ENCODE measurements around the gene RPLP2.

RPLP2 gene

DNA sequence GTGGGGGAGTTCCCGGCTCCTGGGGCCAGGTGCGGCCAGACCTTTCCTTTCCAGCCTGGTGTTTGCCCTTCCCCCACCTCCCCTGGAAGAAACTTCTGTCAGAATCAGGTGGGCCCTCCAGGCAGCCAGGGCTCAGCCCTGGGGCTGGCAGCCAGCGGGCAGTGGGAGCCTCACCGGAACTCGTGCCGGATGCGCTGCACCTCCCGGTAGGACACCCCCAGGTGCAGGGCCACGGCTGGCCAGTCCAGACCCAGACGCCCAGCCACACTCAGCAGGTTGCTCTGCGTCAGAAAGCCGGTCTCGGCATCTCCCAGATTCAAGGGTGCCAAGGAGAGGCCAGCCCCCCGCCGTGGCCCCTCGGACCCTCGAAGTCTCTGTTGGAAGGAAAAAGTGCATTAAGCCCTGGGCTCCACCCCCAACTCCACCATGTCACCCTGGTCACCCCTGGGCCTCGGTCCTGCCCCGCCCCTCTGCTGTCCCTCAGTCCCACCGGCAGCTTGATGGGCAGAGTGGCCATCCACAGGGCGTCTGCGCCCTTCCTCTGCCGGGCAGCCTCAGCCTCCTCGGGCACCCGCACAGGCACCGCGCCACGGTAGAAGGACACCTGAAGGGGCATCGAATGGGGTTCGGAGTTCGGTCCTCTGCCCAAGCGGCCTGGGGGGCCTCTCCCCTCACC is 10.0 kb upstream of the RPLP2 start:
- Histone ChIP-seq H3K9ac (ENCODE audit: low read length) (no peak overlapping the region), H3K4me2 (ENCODE audit: low read depth, low read length) (no peak overlapping the region), H3F3A (ENCODE audit: insufficient read depth, low read length) (peaks cover 21% of the 10 kb centered on the region), H3K27ac (ENCODE audit: low read length) (no peak overlapping the region), H3K27me3 (replicated peaks; ENCODE audit: insufficient read depth, low read length) (no peaks in the 10 kb centered on the region), H4K20me1 (ENCODE audit: insufficient read depth, low read length) (no peaks in the 10 kb centered on the region), H3K36me3 (replicated peaks; ENCODE audit: insufficient read depth, low read length) (no peaks in the 10 kb centered on the region), H3K9me3 (replicated peaks; ENCODE audit: insufficient read depth, low read length) (no peaks in the 10 kb centered on the region), H3K9me2 (replicated peaks; ENCODE audit: insufficient read depth, low read length) (no peaks in the 10 kb centered on the region), H3K4me3 (ENCODE audit: low read length) (no peak overlapping the region), H2AFZ (ENCODE audit: low read length) (no peak overlapping the region), H3K4me1 (ENCODE audit: low read length) (0 out of 2 replicates have a peak, but pooled peaks cover 5% of the 10 kb centered on the region), H3K79me2 (ENCODE audit: low read length) (peaks cover 55% of the 10 kb centered on the region)
- TF ChIP-seq CTCF (IDR thresholded peaks at IDR 0.05; ENCODE audit: low read length) (no peak), EZH2 (optimal IDR thresholded peaks at IDR 0.05; ENCODE audit: low read depth, low read length) (no peak), EZH2phosphoT487 (IDR thresholded peaks at IDR 0.05; ENCODE audit: low read length) (no peak)
- DNase-seq: no peak

DNA sequence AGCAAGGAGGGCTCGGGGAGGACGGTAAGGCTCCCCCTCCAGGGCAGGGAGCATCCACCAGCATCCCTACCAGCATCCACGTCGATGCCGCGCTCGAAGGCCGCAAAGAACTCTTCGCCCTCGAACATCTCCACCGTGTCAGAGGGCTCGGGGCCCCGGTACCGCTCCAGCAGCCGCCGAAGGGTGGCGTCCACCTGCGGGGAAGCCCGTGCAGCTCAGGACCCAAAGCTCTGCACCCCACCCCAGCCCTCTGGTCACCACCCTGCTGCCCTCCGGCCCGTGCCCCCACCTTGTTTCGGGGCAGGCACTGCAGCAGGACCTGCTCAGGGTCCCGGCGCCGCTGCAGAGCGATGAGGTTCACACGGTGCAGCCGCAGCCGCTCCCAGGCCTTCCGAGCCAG is 9.3 kb upstream of the RPLP2 start:
- no peak overlapping the region for H3K9ac ChIP-seq (ENCODE audit: low read length)
- peaks cover 49% of the 10 kb centered on the region for H3K79me2 ChIP-seq (ENCODE audit: low read length)
- no peak for DNase-seq
- no peak overlapping the region for H2AFZ ChIP-seq (ENCODE audit: low read length)
- H3K4me3 ChIP-seq (ENCODE audit: low read length): no peak overlapping the region
- TF ChIP-seq EZH2 (optimal IDR thresholded peaks at IDR 0.05; ENCODE audit: low read depth, low read length) (no peak), CTCF (IDR thresholded peaks at IDR 0.05; ENCODE audit: low read length) (no peak), EZH2phosphoT487 (IDR thresholded peaks at IDR 0.05; ENCODE audit: low read length) (no peak)
- H4K20me1 ChIP-seq (ENCODE audit: insufficient read depth, low read length): no peaks in the 10 kb centered on the region
- 0 out of 2 replicates have a peak, but pooled peaks cover 5% of the 10 kb centered on the region for H3K4me1 ChIP-seq (ENCODE audit: low read length)
- H3K27me3 ChIP-seq (replicated peaks; ENCODE audit: insufficient read depth, low read length): no peaks in the 10 kb centered on the region
- no peak overlapping the region for H3K4me2 ChIP-seq (ENCODE audit: low read depth, low read length)
- no peaks in the 10 kb centered on the region for H3K36me3 ChIP-seq (replicated peaks; ENCODE audit: insufficient read depth, low read length)
- H3F3A ChIP-seq (ENCODE audit: insufficient read depth, low read length): peaks cover 23% of the 10 kb centered on the region
- H3K9me2 ChIP-seq (replicated peaks; ENCODE audit: insufficient read depth, low read length): no peaks in the 10 kb centered on the region
- H3K9me3 ChIP-seq (replicated peaks; ENCODE audit: insufficient read depth, low read length): no peaks in the 10 kb centered on the region
- no peak overlapping the region for H3K27ac ChIP-seq (ENCODE audit: low read length)

GRCh38 chr11:801097-801780 is 8.5 kb upstream of the RPLP2 start:
- no peak overlapping the region for H3K4me2 ChIP-seq (ENCODE audit: low read depth, low read length)
- no peak for DNase-seq
- no peak overlapping the region for H2AFZ ChIP-seq (ENCODE audit: low read length)
- TF ChIP-seq EZH2 (optimal IDR thresholded peaks at IDR 0.05; ENCODE audit: low read depth, low read length): no peak
- TF ChIP-seq CTCF (IDR thresholded peaks at IDR 0.05; ENCODE audit: low read length): no peak
- no peak for TF ChIP-seq EZH2phosphoT487 (IDR thresholded peaks at IDR 0.05; ENCODE audit: low read length)
- H3K79me2 ChIP-seq (ENCODE audit: low read length): peaks cover 43% of the 10 kb centered on the region
- no peaks in the 10 kb centered on the region for H4K20me1 ChIP-seq (ENCODE audit: insufficient read depth, low read length)
- H3K36me3 ChIP-seq (replicated peaks; ENCODE audit: insufficient read depth, low read length): no peaks in the 10 kb centered on the region
- no peak overlapping the region for H3K27ac ChIP-seq (ENCODE audit: low read length)
- no peaks in the 10 kb centered on the region for H3K27me3 ChIP-seq (replicated peaks; ENCODE audit: insufficient read depth, low read length)
- H3K9ac ChIP-seq (ENCODE audit: low read length): no peak overlapping the region
- H3K9me3 ChIP-seq (replicated peaks; ENCODE audit: insufficient read depth, low read length): no peaks in the 10 kb centered on the region
- peaks cover 25% of the 10 kb centered on the region for H3F3A ChIP-seq (ENCODE audit: insufficient read depth, low read length)
- H3K4me3 ChIP-seq (ENCODE audit: low read length): no peak overlapping the region
- 0 out of 2 replicates have a peak, but pooled peaks cover 5% of the 10 kb centered on the region for H3K4me1 ChIP-seq (ENCODE audit: low read length)
- no peaks in the 10 kb centered on the region for H3K9me2 ChIP-seq (replicated peaks; ENCODE audit: insufficient read depth, low read length)
